ENCODE results near the gene TLDC2.
"Not testable (repeated sequence)": the region's sequence is repeated elsewhere in the genome, so short reads cannot be mapped to it uniquely, and the experiment has no call there.

The TLDC2 gene

GRCh38 chr20:36888880-36889516 is 13.1 kb downstream of the TLDC2 start:
- no peak for DNase-seq (ENCODE audit: low read depth in 2 of 2)
- TF ChIP-seq, protein P1, sequence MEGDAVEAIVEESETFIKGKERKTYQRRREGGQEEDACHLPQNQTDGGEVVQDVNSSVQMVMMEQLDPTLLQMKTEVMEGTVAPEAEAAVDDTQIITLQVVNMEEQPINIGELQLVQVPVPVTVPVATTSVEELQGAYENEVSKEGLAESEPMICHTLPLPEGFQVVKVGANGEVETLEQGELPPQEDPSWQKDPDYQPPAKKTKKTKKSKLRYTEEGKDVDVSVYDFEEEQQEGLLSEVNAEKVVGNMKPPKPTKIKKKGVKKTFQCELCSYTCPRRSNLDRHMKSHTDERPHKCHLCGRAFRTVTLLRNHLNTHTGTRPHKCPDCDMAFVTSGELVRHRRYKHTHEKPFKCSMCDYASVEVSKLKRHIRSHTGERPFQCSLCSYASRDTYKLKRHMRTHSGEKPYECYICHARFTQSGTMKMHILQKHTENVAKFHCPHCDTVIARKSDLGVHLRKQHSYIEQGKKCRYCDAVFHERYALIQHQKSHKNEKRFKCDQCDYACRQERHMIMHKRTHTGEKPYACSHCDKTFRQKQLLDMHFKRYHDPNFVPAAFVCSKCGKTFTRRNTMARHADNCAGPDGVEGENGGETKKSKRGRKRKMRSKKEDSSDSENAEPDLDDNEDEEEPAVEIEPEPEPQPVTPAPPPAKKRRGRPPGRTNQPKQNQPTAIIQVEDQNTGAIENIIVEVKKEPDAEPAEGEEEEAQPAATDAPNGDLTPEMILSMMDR (IDR thresholded peaks at IDR 0.05; ENCODE audit: low read depth, low read length), result no peak

DNA sequence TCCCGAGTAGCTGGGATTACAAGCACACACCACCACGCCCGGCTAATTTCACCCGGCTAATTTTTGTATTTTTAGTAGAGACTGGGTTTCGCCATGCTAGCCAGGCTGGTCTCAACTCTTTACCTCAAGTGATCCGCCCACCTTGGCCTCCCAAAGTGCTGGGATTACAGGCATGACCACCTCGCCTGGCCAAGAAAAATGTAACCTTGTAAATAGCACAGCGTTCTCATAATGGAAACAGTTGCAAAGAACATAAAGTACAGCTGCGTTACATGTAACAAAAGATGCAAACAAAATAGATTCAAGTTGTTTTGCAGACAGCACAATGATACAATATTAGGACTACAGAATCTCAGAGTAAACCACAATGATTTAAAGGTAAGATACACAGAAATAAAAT is 14.6 kb downstream of the TLDC2 start:
- DNase-seq (ENCODE audit: low read depth in 2 of 2), result no peak
- TF ChIP-seq, protein P1 (IDR thresholded peaks at IDR 0.05; ENCODE audit: low read depth, low read length), result no peak
- H3K4me3 ChIP-seq (replicated peaks in 1 of 2; ENCODE audit: low read depth in 2 of 2, low read length in 2 of 2), result no peak overlapping the region

More at GRCh38 chr20:36888880-36889516, 13.1 kb downstream of the TLDC2 start:
- H3K4me3 ChIP-seq (replicated peaks in 1 of 2; ENCODE audit: low read depth in 2 of 2, low read length in 2 of 2), result no peak overlapping the region

- TF ChIP-seq, protein P1 (IDR thresholded peaks at IDR 0.05; ENCODE audit: low read depth, low read length), result no peak
- H3K4me3 ChIP-seq (replicated peaks in 1 of 2; ENCODE audit: low read depth in 2 of 2, low read length in 2 of 2), result no peak overlapping the region
- DNase-seq (ENCODE audit: low read depth in 2 of 2), result no peak
Measured at GRCh38 chr20:36891211-36891610, 15.3 kb downstream of the TLDC2 start.

GRCh38 chr20:36893801-36894200 is 17.9 kb downstream of the TLDC2 start:
- no peak overlapping the region for H3K4me3 ChIP-seq (replicated peaks in 1 of 2; ENCODE audit: low read depth in 2 of 2, low read length in 2 of 2)
- TF ChIP-seq, protein P1 (IDR thresholded peaks at IDR 0.05; ENCODE audit: low read depth, low read length), result no peak
- DNase-seq (ENCODE audit: low read depth in 2 of 2), result no peak

GRCh38 chr20:36895036-36895435 is 19.1 kb downstream of the TLDC2 start:
- no peak for DNase-seq (ENCODE audit: low read depth in 2 of 2)
- TF ChIP-seq, protein P1 (IDR thresholded peaks at IDR 0.05; ENCODE audit: low read depth, low read length), result no peak
- H3K4me3 ChIP-seq (replicated peaks in 1 of 2; ENCODE audit: low read depth in 2 of 2, low read length in 2 of 2), result no peak overlapping the region

DNA sequence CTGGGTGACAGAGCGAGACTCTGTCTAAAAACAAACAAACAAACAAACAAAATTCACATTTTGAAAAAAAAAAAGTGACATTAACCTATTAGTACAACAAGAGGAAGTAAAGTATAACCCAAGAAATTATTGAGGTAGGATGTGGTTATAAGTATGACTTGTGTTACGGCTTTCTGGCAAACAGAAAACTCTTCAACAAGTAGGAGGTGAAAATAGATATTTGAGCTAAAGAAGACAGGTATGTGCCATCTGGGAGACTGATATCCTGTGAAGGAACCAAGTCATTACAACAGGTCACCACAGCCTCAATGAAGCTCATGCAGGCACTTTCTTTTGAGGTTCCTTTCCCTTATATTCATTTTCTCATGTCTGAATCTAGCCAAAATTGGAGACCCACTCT is 28.8 kb downstream of the TLDC2 start:
- TF ChIP-seq, protein P1 (IDR thresholded peaks at IDR 0.05; ENCODE audit: low read depth, low read length), result no peak
- H3K4me3 ChIP-seq (replicated peaks in 1 of 2; ENCODE audit: low read depth in 2 of 2, low read length in 2 of 2), result no peak overlapping the region
- no peak for DNase-seq (ENCODE audit: low read depth in 2 of 2)

DNA sequence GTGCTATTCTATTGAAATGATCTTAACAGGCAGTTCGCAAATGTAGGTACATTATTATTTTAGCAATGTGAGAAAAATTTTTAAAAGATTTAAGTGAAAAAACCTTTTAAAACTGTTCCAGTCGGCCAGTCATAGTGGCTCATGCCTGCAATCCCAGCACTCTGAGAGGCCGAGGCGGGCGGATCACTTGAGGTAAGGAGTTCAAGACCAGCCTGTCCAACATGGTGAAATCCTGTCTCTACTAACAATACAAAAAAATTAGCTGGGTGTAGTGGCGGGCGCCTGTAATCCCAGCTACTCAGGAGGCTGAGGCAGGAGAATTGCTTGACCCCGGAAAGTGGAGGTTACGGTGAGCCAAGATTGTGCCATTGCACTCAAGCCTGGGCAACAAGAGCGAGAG is 29.6 kb downstream of the TLDC2 start:
- H3K4me3 ChIP-seq (replicated peaks in 1 of 2; ENCODE audit: low read depth in 2 of 2, low read length in 2 of 2); DNase-seq (ENCODE audit: low read depth in 2 of 2): not testable (repeated sequence)

DNA sequence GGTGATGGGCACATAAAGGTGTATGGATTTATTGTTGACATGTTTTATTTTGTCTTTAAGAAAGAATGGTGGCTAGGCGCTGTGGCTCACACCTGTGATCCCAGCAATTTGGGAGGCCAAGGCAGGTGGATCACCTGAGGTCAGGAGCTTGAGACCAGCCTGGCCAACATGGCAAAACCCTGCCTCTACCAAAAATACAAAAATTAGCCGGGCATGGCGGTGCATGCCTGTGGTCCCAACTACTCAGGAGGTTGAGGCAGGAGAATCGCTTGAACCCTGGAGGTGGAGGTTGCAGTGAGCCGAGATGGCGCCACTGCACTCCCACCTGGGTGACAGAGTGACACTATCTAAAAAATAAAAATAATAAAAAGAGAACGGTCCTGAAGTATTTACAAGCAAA is 30.1 kb downstream of the TLDC2 start:
- DNase-seq (ENCODE audit: low read depth in 2 of 2); H3K4me3 ChIP-seq (replicated peaks in 1 of 2; ENCODE audit: low read depth in 2 of 2, low read length in 2 of 2): not testable (repeated sequence)

All from cardiac fibroblast (primary cell).